ENCODE results near the gene ADD1.

ADD1 gene

GRCh38 chr4:2964706-2965258, 121.1 kb downstream of the ADD1 start:
- DNase-seq (ENCODE audit: low read depth), result no peak
- no peak overlapping the region for H3K4me3 ChIP-seq (ENCODE audit: low read depth, low read length)
- TF ChIP-seq CTCF (IDR thresholded peaks at IDR 0.05; ENCODE audit: insufficient read depth, low read depth, low read length, missing control alignments), result no peak

- DNase-seq (ENCODE audit: low read depth), result no peak
- H3K4me3 ChIP-seq (ENCODE audit: low read depth, low read length), result no peak overlapping the region
- TF ChIP-seq CTCF (IDR thresholded peaks at IDR 0.05; ENCODE audit: insufficient read depth, low read depth, low read length, missing control alignments), result no peak
These were observed 121.6 kb downstream of the ADD1 start for GRCh38 chr4:2965262-2965661.

GRCh38 chr4:2968381-2968780, 124.7 kb downstream of the ADD1 start:
- no peak overlapping the region for H3K4me3 ChIP-seq (ENCODE audit: low read depth, low read length)
- no peak for TF ChIP-seq CTCF (IDR thresholded peaks at IDR 0.05; ENCODE audit: insufficient read depth, low read depth, low read length, missing control alignments)
- DNase-seq (ENCODE audit: low read depth), result no peak

- no peak overlapping the region for H3K4me3 ChIP-seq (ENCODE audit: low read depth, low read length)
- no peak for TF ChIP-seq CTCF (IDR thresholded peaks at IDR 0.05; ENCODE audit: insufficient read depth, low read depth, low read length, missing control alignments)
- no peak for DNase-seq (ENCODE audit: low read depth)
These were observed 127.6 kb downstream of the ADD1 start for GRCh38 chr4:2971275-2971674.

- no peak overlapping the region for H3K4me3 ChIP-seq (ENCODE audit: low read depth, low read length)
- no peak for DNase-seq (ENCODE audit: low read depth)
- no peak for TF ChIP-seq CTCF (IDR thresholded peaks at IDR 0.05; ENCODE audit: insufficient read depth, low read depth, low read length, missing control alignments)
These were observed 133.8 kb downstream of the ADD1 start for GRCh38 chr4:2977211-2978088.

Measured in GM12865 (cell line).